HCT116 (cell line): ENCODE data around the gene TBC1D23. TPM values are rescaled to one million over a fixed set of nuclear protein-coding genes. Genes with fewer than 3 reads are reported as not detected.

Experiments
- ATAC-seq: fragments of 200-7000 bp; cut with Tn5 transposase; 2 replicates; pipeline ENCODE4 v1.9.1; 2020; ENCODE audit warnings: mild to moderate bottlenecking, moderate library complexity
- BruUV-seq: library from RNA; stranded (reverse); fragments of 400-500 nt; replicated peaks from 2 replicates; lab custom pipeline; 2021; lab: Mats Ljungman, UMichigan
- CTCF ChIA-PET: fragments of 300-600 bp; sonication (Branson Sonifier 250); formaldehyde crosslinking; loops from one replicate; lab custom pipeline; 2021; ENCODE audit warnings: antibody characterized with exemption; lab: Charles Lee
- POLR2A ChIA-PET: fragments of 300-600, 350-600 bp; sonication (Branson Sonifier 250); formaldehyde crosslinking; loops from one replicate; lab custom pipeline; 2021; ENCODE audit warnings: antibody characterized with exemption; lab: Charles Lee
- RAD21 ChIA-PET, 2 experiments: fragments of 300-600 bp; sonication (Branson Sonifier 250); formaldehyde crosslinking; loops; one replicate each; lab custom pipeline; 2023; ENCODE audit warnings: low total read pairs in 2 of 2; ENCODE audit not compliant: uncharacterized antibody in 2 of 2, unreplicated experiment in 2 of 2, low non-redundant PET in 1 of 2; lab: Charles Lee
- DNase-seq: peaks from one replicate; pipeline ENCODE4 v3.0.0-alpha.2; 2010; ENCODE audit warnings: low read depth, low spot score
- H2AFZ ChIP-seq: fragments of 200-600 bp; shearing (Covaris generic), sonication (generic); 2 replicates; pipeline ENCODE4 v1.6.1; 2017; ENCODE audit warnings: low read depth, mixed run types, mixed read lengths, antibody characterized with exemption, low read length; ENCODE audit not compliant: poor library complexity, severe bottlenecking
- H3K27ac ChIP-seq: 2 replicates; pipeline ENCODE4 v1.5.1; 2012; ENCODE audit warnings: low read depth, low read length
- H3K27me3 ChIP-seq: fragments of 200-600 bp; sonication (generic); 2 replicates; pipeline ENCODE4 v1.6.1; 2016; ENCODE audit warnings: mixed run types, low read length, mixed read lengths; ENCODE audit not compliant: insufficient read depth
- H3K36me3 ChIP-seq, 2 experiments: fragments of 200-500 bp in 1 of 2; fragments of 200-600 bp in 1 of 2; sonication (Bioruptor generic) in 1 of 2; sonication (generic) in 1 of 2; 2 replicates each; pipeline versions ENCODE4 v1.5.1 to v1.6.1; 2014 to 2016; ENCODE audit warnings: low read length in 2 of 2, inconsistent platforms in 1 of 2, mixed read lengths in 1 of 2, mixed run types in 1 of 2; ENCODE audit not compliant: insufficient read depth in 2 of 2, control insufficient read depth in 1 of 2
- H3K4me1 ChIP-seq, 2 experiments: fragments of 200-600 bp in 1 of 2; sonication (generic) in 1 of 2; 2 replicates each; pipeline versions ENCODE4 v1.5.1 to v1.6.1; 2012 to 2017; ENCODE audit warnings: low read length in 2 of 2, inconsistent platforms in 1 of 2, mild to moderate bottlenecking in 1 of 2, mixed read lengths in 1 of 2, mixed run types in 1 of 2, moderate library complexity in 1 of 2; ENCODE audit not compliant: insufficient read depth in 2 of 2, control insufficient read depth in 1 of 2
- H3K4me2 ChIP-seq: fragments of 200-600 bp; sonication (generic); 2 replicates; pipeline ENCODE4 v1.6.1; 2017; ENCODE audit warnings: mixed run types, low read length, mixed read lengths
- H3K4me3 ChIP-seq, 2 experiments: fragments of 200-600 bp in 1 of 2; sonication (generic) in 1 of 2; replicated peaks in 1 of 2; 2 replicates each; pipeline ENCODE4 v1.5.1; 2011 to 2016; ENCODE audit warnings: low read length in 2 of 2, control low read depth in 1 of 2, low read depth in 1 of 2, mild to moderate bottlenecking in 1 of 2, mixed read lengths in 1 of 2, mixed run types in 1 of 2
- H3K79me2 ChIP-seq: fragments of 200-600 bp; sonication (generic); 2 replicates; pipeline ENCODE4 v1.6.1; 2017; ENCODE audit warnings: mild to moderate bottlenecking, mixed run types, low read length, moderate library complexity, mixed read lengths; ENCODE audit not compliant: insufficient read depth
- H3K9ac ChIP-seq: fragments of 200-600 bp; sonication (generic); 2 replicates; pipeline ENCODE4 v1.6.1; 2016; ENCODE audit warnings: low read length, mixed read lengths
- H3K9me2 ChIP-seq: fragments of 200-600 bp; sonication (generic), shearing (Covaris generic); 2 replicates; pipeline ENCODE4 v1.6.1; 2017; ENCODE audit warnings: mixed run types, mild to moderate bottlenecking, moderate library complexity; ENCODE audit not compliant: insufficient read depth
- H3K9me3 ChIP-seq, 2 experiments: fragments of 200-500 bp in 1 of 2; fragments of 200-600 bp in 1 of 2; sonication (Bioruptor generic) in 1 of 2; sonication (generic) in 1 of 2; 2 replicates each; pipeline ENCODE4 v1.6.1; 2014 to 2017; ENCODE audit warnings: low read length in 2 of 2, mixed read lengths in 2 of 2, inconsistent platforms in 1 of 2, low read depth in 1 of 2, mild to moderate bottlenecking in 1 of 2, mixed run types in 1 of 2, moderate library complexity in 1 of 2; ENCODE audit not compliant: control insufficient read depth in 1 of 2, insufficient read depth in 1 of 2
- H4K20me1 ChIP-seq: fragments of 200-600 bp; sonication (generic), shearing (Covaris generic); 2 replicates; pipeline ENCODE4 v1.6.1; 2017; ENCODE audit warnings: mixed run types, mild to moderate bottlenecking, moderate library complexity; ENCODE audit not compliant: insufficient read depth
- ELF1 ChIP-seq: IDR thresholded peaks from 2 replicates; pipeline ENCODE4 v1.6.1; 2012; ENCODE audit warnings: low read depth, borderline replicate concordance
- EZH2 ChIP-seq: fragments of 200-600 bp; sonication (generic); IDR thresholded peaks from 2 replicates; pipeline ENCODE4 v1.6.1; 2017; ENCODE audit warnings: antibody characterized with exemption, mixed run types
- FOSL1 ChIP-seq: IDR thresholded peaks from 2 replicates; pipeline ENCODE4 v1.6.1; 2012; ENCODE audit warnings: low read depth
- MAX ChIP-seq: IDR thresholded peaks from 2 replicates; pipeline ENCODE4 v1.6.1; 2012
- POLR2AphosphoS5 ChIP-seq: IDR thresholded peaks from 2 replicates; pipeline ENCODE4 v1.6.1; 2011; ENCODE audit warnings: mild to moderate bottlenecking, low read depth, low read length, moderate library complexity
- SRF ChIP-seq: IDR thresholded peaks from 2 replicates; pipeline ENCODE4 v1.6.1; 2012; ENCODE audit warnings: low read depth
- TCF7L2 ChIP-seq: IDR thresholded peaks from 2 replicates; pipeline ENCODE4 v1.7.0; 2011; ENCODE audit warnings: borderline replicate concordance, inconsistent platforms; ENCODE audit not compliant: insufficient read depth, insufficient read length; ENCODE audit errors: extremely low read depth
- intact Hi-C: fragments of 100-400 bp; cut with micrococcal nuclease; formaldehyde crosslinking; loops from 2 replicates; pipeline ENCODE4 v1.10.0; 2022
- total RNA-seq: library from RNA; stranded (reverse); gene quantifications from one replicate; pipeline ENCODE4 v1.2.1, GENCODE V29; 2021; ENCODE audit not compliant: unreplicated experiment
- TF ChIP-seq, protein P1 (sequence below), 3 experiments: fragments of 200-600 bp in 1 of 3; sonication (generic) in 1 of 3; IDR thresholded peaks in 2 of 3; conservative IDR thresholded peaks in 1 of 3; 2 replicates each; pipeline ENCODE4 v1.5.1; 2012 to 2017; ENCODE audit warnings: low read depth in 2 of 3, low read length in 2 of 3, antibody characterized with exemption in 1 of 3, borderline replicate concordance in 1 of 3, control low read depth in 1 of 3, mild to moderate bottlenecking in 1 of 3, mixed read lengths in 1 of 3, mixed run types in 1 of 3, moderate library complexity in 1 of 3; ENCODE audit not compliant: insufficient read depth in 1 of 3

TBC1D23 gene
- total RNA-seq, 1 experiment from 2014 or later, result 21.9 TPM

DNA sequence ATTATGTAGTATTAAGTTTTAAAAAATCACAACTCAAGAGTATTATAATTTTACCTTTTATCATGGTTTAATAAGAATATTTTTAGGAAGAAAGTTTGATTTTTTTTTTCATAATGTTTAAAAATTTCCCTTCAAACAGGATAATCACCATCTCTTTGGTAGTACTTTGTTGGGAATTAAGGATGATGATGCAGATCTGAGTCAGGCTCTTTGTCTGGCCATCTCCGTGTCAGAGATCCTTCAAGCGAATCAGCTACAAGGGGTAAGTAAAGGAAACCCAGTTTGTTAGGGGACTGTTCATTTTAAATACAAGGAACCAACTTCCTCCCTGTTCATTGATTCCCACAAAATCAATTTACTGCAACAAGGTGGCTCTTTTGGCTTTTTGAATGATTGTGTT, 37.0 kb downstream of the TBC1D23 start:
- H3K9me3 ChIP-seq, result no peaks in the 10 kb centered on the region
- BruUV-seq, result no TSS peak
- no peak overlapping the region for H3K27ac ChIP-seq
- H3K36me3 ChIP-seq, result peaks cover 2 to 4% of the 10 kb centered on the region in 2 experiments; a peak in 1 of 4 replicates
- POLR2A ChIA-PET, result no interaction called here
- DNase-seq (no peak), ATAC-seq (no peak)
- H2AFZ ChIP-seq, result no peak overlapping the region
- no peaks in the 10 kb centered on the region for H4K20me1 ChIP-seq
- H3K4me1 ChIP-seq, result no peaks in the 10 kb centered on the region
- H3K4me3 ChIP-seq, result no peak overlapping the region
- TF ChIP-seq, protein P1, sequence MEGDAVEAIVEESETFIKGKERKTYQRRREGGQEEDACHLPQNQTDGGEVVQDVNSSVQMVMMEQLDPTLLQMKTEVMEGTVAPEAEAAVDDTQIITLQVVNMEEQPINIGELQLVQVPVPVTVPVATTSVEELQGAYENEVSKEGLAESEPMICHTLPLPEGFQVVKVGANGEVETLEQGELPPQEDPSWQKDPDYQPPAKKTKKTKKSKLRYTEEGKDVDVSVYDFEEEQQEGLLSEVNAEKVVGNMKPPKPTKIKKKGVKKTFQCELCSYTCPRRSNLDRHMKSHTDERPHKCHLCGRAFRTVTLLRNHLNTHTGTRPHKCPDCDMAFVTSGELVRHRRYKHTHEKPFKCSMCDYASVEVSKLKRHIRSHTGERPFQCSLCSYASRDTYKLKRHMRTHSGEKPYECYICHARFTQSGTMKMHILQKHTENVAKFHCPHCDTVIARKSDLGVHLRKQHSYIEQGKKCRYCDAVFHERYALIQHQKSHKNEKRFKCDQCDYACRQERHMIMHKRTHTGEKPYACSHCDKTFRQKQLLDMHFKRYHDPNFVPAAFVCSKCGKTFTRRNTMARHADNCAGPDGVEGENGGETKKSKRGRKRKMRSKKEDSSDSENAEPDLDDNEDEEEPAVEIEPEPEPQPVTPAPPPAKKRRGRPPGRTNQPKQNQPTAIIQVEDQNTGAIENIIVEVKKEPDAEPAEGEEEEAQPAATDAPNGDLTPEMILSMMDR (IDR thresholded peaks at IDR 0.05 in 2 of 3, conservative IDR thresholded peaks at IDR 0.05 in 1 of 3; ENCODE audit: borderline replicate concordance in 1 of 3, insufficient read depth in 1 of 3, low read depth in 2 of 3, low read length in 2 of 3), result no peak
- H3K27me3 ChIP-seq, result no peaks in the 10 kb centered on the region
- H3K79me2 ChIP-seq, result no peaks in the 10 kb centered on the region
- intact Hi-C loops, result no loop called here
- H3K9ac ChIP-seq, result no peak overlapping the region
- CTCF ChIA-PET, result interaction anchor here (0.9 kb wide), 1 partner anchor 453 kb away, joined by 3 read pairs; no protein-coding TSS in a partner anchor
- H3K9me2 ChIP-seq, result no peaks in the 10 kb centered on the region
- RAD21 ChIA-PET, result no interaction called here
- no peak overlapping the region for H3K4me2 ChIP-seq

GRCh38 chr3:100299016-100299415, 38.2 kb downstream of the TBC1D23 start:
- Histone ChIP-seq H3K27ac (no peak overlapping the region), H3K9ac (no peak overlapping the region), H3K9me3 (no peaks in the 10 kb centered on the region), H4K20me1 (no peaks in the 10 kb centered on the region), H3K79me2 (no peaks in the 10 kb centered on the region), H3K9me2 (no peaks in the 10 kb centered on the region), H3K27me3 (no peaks in the 10 kb centered on the region), H3K4me2 (no peak overlapping the region), H2AFZ (no peak overlapping the region), H3K4me1 (no peaks in the 10 kb centered on the region), H3K36me3 (peaks cover 2 to 4% of the 10 kb centered on the region in 2 experiments; a peak in 1 of 4 replicates), H3K4me3 (no peak overlapping the region)
- intact Hi-C loops, result no loop called here
- POLR2A ChIA-PET, result no interaction called here
- no TSS peak for BruUV-seq
- CTCF ChIA-PET, result no interaction called here
- no peak for ATAC-seq
- DNase-seq, result no peak
- RAD21 ChIA-PET, result no interaction called here
- TF ChIP-seq EZH2 (no peak), POLR2AphosphoS5 (no peak), SRF (no peak), ELF1 (no peak), MAX (no peak), TCF7L2 (no peak), FOSL1 (no peak)
